Upper lobe of left lung (tissue), 6 donors: ENCODE results near the gene OGFOD3. TPM values are rescaled to one million over a fixed set of nuclear protein-coding genes. Genes with fewer than 3 reads are reported as not detected.

ENCODE experiments used
- ATAC-seq, 2 donors: fragments of 200-7000 bp; cut with Tn5 transposase; one replicate each; pipeline ENCODE4 v1.9.1; 2022; ENCODE audit warnings: mild to moderate bottlenecking in 2 of 2, moderate library complexity in 2 of 2; ENCODE audit not compliant: low FRiP score in 2 of 2
- DNase-seq, 2 donors: peaks; one replicate each; pipeline ENCODE4 v3.0.0-alpha.2; 2019 to 2020
- H3K27ac ChIP-seq, 4 donors: fragments of 200-600 bp; sonication (generic); one replicate each; pipeline ENCODE4 v1.5.1; 2016 to 2019
- H3K27me3 ChIP-seq, 4 donors: fragments of 200-600 bp; sonication (generic); one replicate each; pipeline ENCODE4 v1.5.1; 2017 to 2019
- H3K36me3 ChIP-seq, 4 donors: fragments of 200-600 bp; sonication (generic); one replicate each; pipeline ENCODE4 v1.5.1; 2016 to 2019
- H3K4me1 ChIP-seq, 4 donors: fragments of 200-600 bp; sonication (generic); one replicate each; pipeline ENCODE4 v1.5.1; 2018 to 2019
- H3K4me3 ChIP-seq, 4 donors: fragments of 200-600 bp; sonication (generic); one replicate each; pipeline ENCODE4 v1.5.1; 2017 to 2019; ENCODE audit warnings: mild to moderate bottlenecking in 2 of 4, moderate library complexity in 1 of 4
- H3K9me3 ChIP-seq, 4 donors: fragments of 200-600 bp; sonication (generic); one replicate each; pipeline ENCODE4 v1.5.1; 2018 to 2019
- CTCF ChIP-seq, 6 experiments: fragments of 450-650 bp in 4 of 6; fragments of 200-600 bp in 2 of 6; sonication (generic) in 2 of 6; IDR thresholded peaks; one replicate each; pipeline ENCODE4 v1.5.1; 2016 to 2019; ENCODE audit warnings: antibody characterized with exemption in 6 of 6
- EP300 ChIP-seq, 4 donors: sonication (generic); formaldehyde crosslinking; IDR thresholded peaks; one replicate each; pipeline ENCODE4 v1.5.1; 2017; ENCODE audit warnings: antibody characterized with exemption in 4 of 4, control low read depth in 2 of 4
- POLR2A ChIP-seq, 4 donors: fragments of 450-650 bp; IDR thresholded peaks; one replicate each; pipeline ENCODE4 v1.5.1; 2016 to 2017; ENCODE audit warnings: antibody characterized with exemption in 4 of 4, mild to moderate bottlenecking in 2 of 4
- POLR2AphosphoS5 ChIP-seq, 2 donors: sonication (generic); formaldehyde crosslinking; IDR thresholded peaks; one replicate each; pipeline ENCODE4 v1.5.1; 2017; ENCODE audit warnings: antibody characterized with exemption in 2 of 2
- WGBS, 2 donors: methylation state at CpG; one replicate each; pipeline ENCODE4 v1.1.5; 2017 to 2018; 5-methylcytosine and 5-hydroxymethylcytosine counted together
- total RNA-seq, 6 donors: library from RNA; depleted of rRNA in 4 of 6; stranded (reverse); fragments of >200 nt in 4 of 6; gene quantifications; one replicate each; pipeline versions ENCODE4 v1.1.0 to v1.2.1, GENCODE V29; 2016 to 2021
- donor health status: DM: no; HTN: no; CAD: no; lungs with moderate emphysema.
- donor health status: DM: no; HTN: yes; CAD: no; lungs with severe emphysema.

Gene OGFOD3
- 10 to 100 TPM; 20.0 to 76.9 (median 38.2) TPM for total RNA-seq

GRCh38 chr17:82418001-82418986 is at the start of gene OGFOD3, which contains the start of gene HEXD:
OGFOD3 (minus strand) TSS chr17:82418586; CDS start chr17:82418485, 101 bp downstream.
HEXD (plus strand) TSS chr17:82418347; CDS start chr17:82419800, 1,453 bp downstream.
- peaks cover 19 to 26% (median 23%) of the 10 kb centered on the region in 4 donors for H3K4me1 ChIP-seq
- peak within 1 kb of the TSS; percentile 84 to 94 (median 88) for H3K27ac ChIP-seq
- peak; percentile 86 to 97 for DNase-seq
- H3K27me3 ChIP-seq: no peaks in the 10 kb centered on the region
- peaks cover 0 to 19% (median 0%) of the 10 kb centered on the region in 4 donors for H3K36me3 ChIP-seq
- H3K4me3 ChIP-seq: peak within 1 kb of the TSS; percentile 64 to 93 (median 88)
- ATAC-seq: peak; percentile 92 to 97
- 2 to 4% methylated on average over 10 to 70 of the region's 108 CpGs for WGBS, 2 donors
- TF ChIP-seq EP300 (IDR thresholded peaks at IDR 0.05) (no peak), CTCF (IDR thresholded peaks at IDR 0.05) (peak in 5 of 6 experiments; percentile 6 to 63 (median 54)), POLR2A (IDR thresholded peaks at IDR 0.05) (peak in 2 of 4 donors; percentile 28 to 79), POLR2AphosphoS5 (IDR thresholded peaks at IDR 0.05) (peak; percentile 38 to 75)
- no peaks in the 10 kb centered on the region for H3K9me3 ChIP-seq

- DNase-seq (no peak), ATAC-seq (no peak)
- peaks cover 27 to 99% (median 92%) of the 10 kb centered on the region in 4 donors for H3K36me3 ChIP-seq
- H3K4me1 ChIP-seq: peaks cover 0 to 12% (median 8%) of the 10 kb centered on the region in 4 donors
- no peak overlapping the region for H3K27ac ChIP-seq
- WGBS, 2 donors: 84 to 89% methylated on average over 7 of the region's 7 CpGs
- H3K9me3 ChIP-seq: no peaks in the 10 kb centered on the region
- TF ChIP-seq POLR2A (IDR thresholded peaks at IDR 0.05) (no peak), CTCF (IDR thresholded peaks at IDR 0.05) (no peak)
- H3K4me3 ChIP-seq: no peak overlapping the region
- H3K27me3 ChIP-seq: no peaks in the 10 kb centered on the region
These were observed 46.7 kb upstream of the OGFOD3 start for GRCh38 chr17:82465023-82465603.

GRCh38 chr17:82464567-82464929 is 46.2 kb upstream of the OGFOD3 start:
- H3K36me3 ChIP-seq: peaks cover 24 to 96% (median 87%) of the 10 kb centered on the region in 4 donors
- no peaks in the 10 kb centered on the region for H3K9me3 ChIP-seq
- TF ChIP-seq POLR2A (IDR thresholded peaks at IDR 0.05) (no peak), POLR2AphosphoS5 (IDR thresholded peaks at IDR 0.05) (no peak), EP300 (IDR thresholded peaks at IDR 0.05) (no peak), CTCF (IDR thresholded peaks at IDR 0.05) (no peak)
- no peaks in the 10 kb centered on the region for H3K27me3 ChIP-seq
- H3K4me1 ChIP-seq: peaks cover 5 to 17% (median 12%) of the 10 kb centered on the region in 4 donors
- ATAC-seq (no peak), DNase-seq (no peak)
- no peak overlapping the region for H3K4me3 ChIP-seq
- 92 to 94% methylated on average over 11 of the region's 11 CpGs for WGBS, 2 donors
- H3K27ac ChIP-seq: no peak overlapping the region

GRCh38 chr17:82463925-82464566 is 45.7 kb upstream of the OGFOD3 start:
- 59 to 78% methylated on average over 7 of the region's 7 CpGs for WGBS, 2 donors
- DNase-seq (no peak), ATAC-seq (no peak)
- TF ChIP-seq EP300 (IDR thresholded peaks at IDR 0.05) (no peak), CTCF (IDR thresholded peaks at IDR 0.05) (no peak), POLR2AphosphoS5 (IDR thresholded peaks at IDR 0.05) (no peak), POLR2A (IDR thresholded peaks at IDR 0.05) (no peak)
- Histone ChIP-seq H3K4me3 (no peak overlapping the region), H3K27ac (no peak overlapping the region), H3K36me3 (peaks cover 23 to 91% (median 82%) of the 10 kb centered on the region in 4 donors), H3K9me3 (no peaks in the 10 kb centered on the region), H3K4me1 (peaks cover 10 to 22% (median 17%) of the 10 kb centered on the region in 4 donors), H3K27me3 (no peaks in the 10 kb centered on the region)
